Stimulated activated CD8-positive, alpha-beta memory T cell treated with anti-CD3 and anti-CD28 coated beads, Interleukin-15, amount 100 ng/mL, for 4 hours (primary cell): Measurements from ENCODE around the gene IER3.
"Not testable (repeated sequence)": the region's sequence is repeated elsewhere in the genome, so short reads cannot be mapped to it uniquely, and the experiment has no call there.

Experiments used
- DNase-seq, 2 donors: peaks; one replicate each; pipeline ENCODE4 v3.0.0-alpha.2; 2020; ENCODE audit warnings: low read depth in 2 of 2

Gene IER3

GRCh38 chr6:30723843-30724741 lies 20.3 kb downstream of the IER3 start:
- DNase-seq = not testable (repeated sequence)

DNA sequence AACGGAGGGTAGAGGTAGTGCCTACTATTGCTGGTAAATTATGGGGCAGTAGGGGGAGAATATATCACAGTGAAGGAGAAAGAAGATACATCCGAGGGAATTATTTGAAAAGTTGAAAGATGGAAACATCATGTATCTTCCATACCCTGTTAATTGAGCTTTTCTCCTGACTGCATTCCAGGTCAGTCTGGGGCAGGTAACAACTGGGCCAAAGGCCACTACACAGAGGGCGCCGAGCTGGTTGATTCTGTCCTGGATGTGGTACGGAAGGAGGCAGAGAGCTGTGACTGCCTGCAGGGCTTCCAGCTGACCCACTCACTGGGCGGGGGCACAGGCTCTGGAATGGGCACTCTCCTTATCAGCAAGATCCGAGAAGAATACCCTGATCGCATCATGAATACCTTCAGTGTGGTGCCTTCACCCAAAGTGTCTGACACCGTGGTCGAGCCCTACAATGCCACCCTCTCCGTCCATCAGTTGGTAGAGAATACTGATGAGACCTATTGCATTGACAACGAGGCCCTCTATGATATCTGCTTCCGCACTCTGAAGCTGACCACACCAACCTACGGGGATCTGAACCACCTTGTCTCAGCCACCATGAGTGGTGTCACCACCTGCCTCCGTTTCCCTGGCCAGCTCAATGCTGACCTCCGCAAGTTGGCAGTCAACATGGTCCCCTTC lies 21.0 kb downstream of the IER3 start:
- DNase-seq = not testable (repeated sequence)

DNA sequence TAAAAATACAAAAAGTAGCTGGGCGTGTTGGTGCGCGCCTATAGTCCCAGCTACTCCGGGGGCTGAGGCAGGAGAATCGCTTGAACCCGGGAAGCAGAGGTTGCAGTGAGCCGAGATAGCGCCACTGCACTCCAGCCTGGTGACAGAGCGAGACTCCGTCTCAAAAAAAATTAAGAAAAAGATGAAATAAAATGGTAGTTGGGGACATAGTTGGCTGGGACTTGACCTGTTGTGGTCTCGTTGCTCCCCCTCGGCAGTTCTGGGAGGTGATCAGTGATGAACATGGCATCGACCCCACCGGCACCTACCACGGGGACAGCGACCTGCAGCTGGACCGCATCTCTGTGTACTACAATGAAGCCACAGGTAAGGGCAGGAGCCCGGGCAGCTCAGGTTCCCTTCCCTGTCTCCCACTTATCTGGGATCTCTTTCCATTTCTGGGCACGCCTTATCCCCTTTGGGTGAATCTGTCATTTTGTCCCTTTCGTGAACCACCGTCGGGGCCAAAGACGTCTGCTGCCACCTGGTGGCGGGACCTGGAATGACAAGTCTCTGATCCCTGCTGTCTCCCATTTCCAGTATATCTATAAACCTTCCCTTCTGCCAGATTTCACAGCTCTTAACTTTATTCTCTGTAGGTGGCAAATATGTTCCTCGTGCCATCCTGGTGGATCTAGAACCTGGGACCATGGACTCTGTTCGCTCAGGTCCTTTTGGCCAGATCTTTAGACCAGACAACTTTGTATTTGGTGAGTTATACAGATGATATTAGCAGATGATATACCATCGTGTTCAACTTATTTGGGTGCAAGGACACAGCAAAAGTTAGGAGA lies 21.9 kb downstream of the IER3 start:
- peak; percentile 63 to 67 for DNase-seq

DNA sequence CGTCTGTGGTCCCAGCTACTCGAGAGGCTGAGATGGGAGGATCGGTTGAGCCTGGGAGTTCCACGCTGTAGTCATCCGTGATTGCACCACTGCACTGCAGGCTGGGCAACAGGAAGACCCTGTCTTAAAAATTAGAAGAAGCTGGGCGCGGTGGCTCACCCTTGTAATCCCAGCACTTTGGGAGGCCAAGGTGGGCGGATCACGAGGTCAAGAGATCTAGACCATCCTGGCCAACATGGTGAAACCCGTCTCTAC lies 22.4 kb downstream of the IER3 start:
- DNase-seq = not testable (repeated sequence)

DNA sequence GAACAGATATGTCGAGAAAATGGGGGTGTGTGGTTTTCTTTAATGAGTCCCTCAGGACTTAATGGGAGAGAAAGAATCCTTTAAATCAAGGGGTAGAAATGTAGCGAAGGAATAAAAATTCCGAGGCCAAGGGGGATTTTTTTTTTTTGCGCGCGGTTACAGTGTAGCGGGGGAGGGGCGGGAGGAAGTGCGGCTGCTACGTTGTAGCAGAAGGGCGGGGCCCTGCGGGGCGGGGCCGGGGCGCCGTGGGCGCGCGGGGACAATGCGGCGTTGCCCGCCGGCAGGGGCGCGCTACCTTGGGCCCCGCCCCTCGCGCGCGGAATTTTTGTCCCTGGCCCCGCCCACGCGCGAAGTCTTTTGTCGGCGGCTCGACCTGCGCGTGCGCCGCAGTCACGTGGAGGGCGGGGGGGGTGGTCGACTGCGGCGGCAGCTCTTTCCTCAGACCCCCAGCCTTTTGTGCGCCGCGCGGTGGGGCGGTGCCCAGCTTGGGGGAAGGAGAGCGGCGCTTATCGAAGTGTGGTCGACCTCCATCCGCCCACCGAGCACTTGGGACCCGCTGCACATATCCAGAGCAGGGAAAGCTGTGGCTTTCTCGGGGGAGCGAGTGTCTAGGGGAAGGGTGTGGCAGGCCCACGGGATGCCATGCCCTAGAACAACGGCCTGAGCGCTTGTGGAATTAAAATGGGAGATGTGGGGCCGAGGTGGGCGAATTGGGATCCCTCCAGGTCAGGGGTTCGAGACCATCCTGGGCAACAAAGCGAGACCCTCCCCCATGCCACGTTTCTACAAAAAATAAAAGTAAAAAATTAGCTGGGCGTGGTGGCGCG lies 22.9 kb downstream of the IER3 start:
- peak; percentile 89 to 94 for DNase-seq

DNA sequence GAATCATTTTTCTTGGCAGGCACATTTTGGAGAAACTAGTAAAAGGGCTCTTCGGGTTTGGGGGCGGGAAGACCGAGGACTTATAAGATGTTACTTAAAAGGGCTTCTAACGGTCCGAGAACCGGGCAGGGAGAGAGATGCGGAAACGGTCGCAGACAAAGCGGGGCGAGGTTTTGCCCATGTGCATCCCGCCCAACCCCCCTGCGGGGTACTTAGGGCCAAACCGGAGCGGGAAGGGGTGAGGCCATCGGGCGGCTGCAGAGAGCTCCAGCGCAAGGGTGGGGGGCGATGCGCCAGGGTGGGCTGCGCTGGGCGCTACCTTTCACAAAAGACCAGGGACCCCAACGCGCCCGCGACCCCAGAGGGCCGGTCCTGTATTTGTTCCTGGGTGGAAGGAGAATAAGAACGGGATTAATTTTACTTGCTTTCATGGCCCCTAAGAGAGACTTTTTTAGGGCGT lies 23.6 kb downstream of the IER3 start:
- DNase-seq = peak; percentile 41 to 46

DNA sequence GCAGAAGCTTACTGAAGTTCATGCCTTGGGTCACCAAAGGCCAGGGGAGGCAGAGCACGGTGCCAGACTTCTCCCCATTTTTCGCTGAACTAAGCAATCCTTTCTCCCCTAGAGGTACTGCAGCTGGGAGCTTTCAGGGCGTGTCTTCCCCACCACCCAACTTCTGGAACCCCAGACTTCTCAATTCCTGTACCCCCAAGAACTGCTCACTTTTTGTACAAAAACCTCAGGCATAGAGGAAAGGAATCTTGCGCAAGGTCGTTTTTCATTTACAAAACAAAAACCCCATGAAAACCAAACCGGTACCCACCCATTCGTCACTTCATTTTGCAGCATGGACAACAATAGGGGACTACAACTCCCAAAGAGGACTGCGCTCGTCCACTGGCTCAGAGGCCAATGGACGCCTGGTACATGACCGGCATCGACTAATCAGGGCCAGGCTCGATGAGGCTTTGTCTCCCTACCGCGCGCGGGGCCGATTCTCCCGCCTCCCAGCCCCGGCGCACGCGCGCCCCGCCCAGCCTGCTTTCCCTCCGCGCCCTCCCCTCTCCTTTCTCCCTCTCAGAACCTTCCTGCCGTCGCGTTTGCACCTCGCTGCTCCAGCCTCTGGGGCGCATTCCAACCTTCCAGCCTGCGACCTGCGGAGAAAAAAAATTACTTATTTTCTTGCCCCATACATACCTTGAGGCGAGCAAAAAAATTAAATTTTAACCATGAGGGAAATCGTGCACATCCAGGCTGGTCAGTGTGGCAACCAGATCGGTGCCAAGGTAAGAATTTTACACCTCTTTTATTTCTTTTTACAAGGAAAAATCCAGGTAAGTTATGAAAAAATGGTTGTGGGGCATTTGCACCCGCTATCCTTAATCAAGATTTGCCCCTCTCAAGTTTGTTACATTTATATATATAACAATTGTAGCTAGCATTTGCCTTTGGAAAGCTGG lies 24.3 kb downstream of the IER3 start, which contains the start of gene TUBB:
TUBB (plus strand) TSS at position 562 of the 947 bp plus-strand sequence; CDS start at position 717, 155 bp downstream.
- DNase-seq = peak; percentile 89

GRCh38 chr6:30719356-30719755 lies 25.0 kb downstream of the IER3 start:
- no peak for DNase-seq

DNA sequence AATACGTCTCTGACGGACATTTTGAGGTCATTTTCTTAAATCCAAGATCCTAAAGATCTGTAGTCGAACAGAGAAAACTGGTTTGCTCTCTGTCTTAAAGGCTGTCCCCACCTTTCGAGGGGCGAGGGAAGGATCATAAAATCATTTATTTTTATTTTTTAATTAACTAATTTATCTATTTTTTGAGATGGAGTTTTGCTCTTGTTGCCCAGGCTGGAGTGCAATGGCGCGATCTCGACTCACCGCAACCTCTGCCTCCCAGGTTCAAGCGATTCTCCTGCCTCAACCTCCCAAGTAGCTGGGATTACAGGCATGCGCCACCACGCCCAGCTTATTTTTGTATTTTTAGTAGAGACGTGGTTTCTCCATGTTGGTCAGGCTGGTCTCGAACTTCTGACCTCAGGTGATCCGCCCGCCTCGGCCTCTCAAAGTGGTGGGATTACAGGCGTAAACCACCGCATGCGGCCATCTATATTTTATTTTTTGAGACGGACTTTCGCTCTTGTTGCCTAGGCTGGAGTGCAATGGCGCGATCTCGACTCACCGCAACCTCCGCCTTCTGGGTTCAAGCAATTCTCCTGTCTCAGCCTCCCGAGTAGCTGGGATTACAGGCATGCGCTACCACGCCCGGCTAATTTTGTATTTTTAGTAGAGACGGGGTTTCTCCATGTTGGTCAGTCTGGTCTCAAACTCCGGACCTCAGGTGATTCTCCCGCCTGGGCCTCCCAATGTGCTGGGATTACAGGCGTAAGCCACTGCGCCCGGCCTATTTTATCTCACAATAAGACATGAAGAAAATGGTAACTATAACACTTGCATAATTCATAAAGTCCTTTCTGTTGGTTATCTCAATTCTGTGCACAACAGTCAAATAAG lies 26.3 kb downstream of the IER3 start:
- not testable (repeated sequence) for DNase-seq

DNA sequence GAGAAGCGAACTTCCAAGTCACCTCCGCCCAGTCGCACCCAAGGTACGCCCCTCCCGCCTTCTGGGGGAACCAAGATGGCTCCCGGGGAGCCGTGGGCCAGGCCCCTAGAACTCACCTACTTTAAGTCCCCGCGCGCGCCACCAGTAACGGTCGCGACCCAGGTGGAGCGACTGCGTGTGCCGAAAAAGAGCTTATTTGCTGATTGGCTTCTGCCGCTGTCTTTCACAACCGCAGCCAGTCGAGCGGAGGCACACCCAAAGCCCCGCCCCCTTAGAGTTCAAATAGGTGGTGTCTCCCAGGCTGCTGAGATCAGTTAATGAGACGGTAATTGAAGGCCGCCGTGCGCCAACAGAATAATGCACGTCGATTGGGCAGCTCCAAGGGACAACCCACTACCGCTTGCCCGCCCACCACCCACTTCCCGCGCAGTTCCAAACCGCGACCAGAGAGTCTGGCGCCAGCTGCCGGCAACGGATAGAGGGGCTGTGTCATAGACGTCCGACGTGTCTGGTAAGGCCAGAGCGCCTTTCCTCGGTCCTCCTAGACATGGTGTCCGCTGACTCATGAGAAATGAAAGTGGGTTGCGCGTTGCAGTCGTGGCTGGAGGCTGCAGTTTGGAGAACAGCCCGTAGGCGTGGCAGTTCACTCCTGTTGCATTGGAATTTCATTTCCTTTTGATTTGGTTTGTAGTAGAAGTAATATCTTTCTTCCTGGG lies 27.1 kb downstream of the IER3 start, which contains the start of gene MDC1:
MDC1 (minus strand) TSS at position 153 of the 716 bp plus-strand sequence. CDS start 2,106 bp downstream, outside the sequence.
- DNase-seq = peak; percentile 99

- no peak for DNase-seq
Observed at GRCh38 chr6:30716879-30717128, 27.5 kb downstream of the IER3 start.

DNA sequence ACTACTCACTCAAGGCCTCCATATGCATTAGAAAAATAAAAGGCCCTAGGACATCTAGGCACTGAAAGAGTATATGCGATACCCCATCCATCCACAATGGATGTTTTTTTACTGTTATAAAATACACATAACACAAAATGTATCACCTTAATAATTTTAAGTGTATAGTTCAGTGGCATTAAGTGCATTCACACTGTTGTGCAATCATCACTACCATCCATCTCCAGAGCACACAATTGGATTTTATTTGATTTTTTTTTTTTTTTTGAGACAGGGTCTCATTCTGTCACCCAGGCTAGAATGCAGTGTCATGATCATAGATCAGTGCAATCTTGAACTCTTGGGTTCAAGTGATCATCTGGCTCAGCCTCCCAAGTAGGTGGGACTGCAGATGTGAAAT lies 30.1 kb downstream of the IER3 start:
- no peak for DNase-seq

GRCh38 chr6:30712441-30712945 lies 31.9 kb downstream of the IER3 start:
- DNase-seq = no peak

DNA sequence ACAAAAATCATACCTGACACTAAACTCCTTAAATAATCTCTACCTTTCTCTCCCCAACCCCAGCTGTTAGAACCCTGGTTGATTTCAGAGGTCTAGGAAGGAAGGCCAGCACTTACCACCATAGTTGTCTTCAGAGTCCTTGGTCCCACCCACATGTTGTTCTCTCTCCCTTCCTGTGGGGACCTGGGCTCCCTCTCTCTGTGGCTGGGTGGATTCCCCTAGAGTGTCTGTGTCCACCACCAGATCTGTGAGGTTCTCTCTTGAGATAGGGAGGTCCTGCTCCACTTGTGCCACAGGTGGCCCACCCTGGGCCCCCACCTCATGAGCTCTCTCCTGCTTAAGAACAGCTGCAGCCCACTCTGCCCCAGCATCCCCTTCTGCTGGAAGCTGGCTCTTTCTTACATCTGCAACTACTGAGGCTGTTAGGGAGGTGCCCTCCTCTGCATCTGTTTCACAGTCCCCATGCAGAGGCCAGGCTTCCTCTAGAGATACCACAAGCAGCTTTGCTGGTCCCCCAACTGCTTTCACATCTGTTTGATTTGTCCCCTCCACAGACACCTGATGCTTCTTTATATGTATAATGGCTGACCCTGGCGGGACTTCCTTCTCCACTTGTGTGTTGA lies 32.5 kb downstream of the IER3 start:
- no peak for DNase-seq

DNA sequence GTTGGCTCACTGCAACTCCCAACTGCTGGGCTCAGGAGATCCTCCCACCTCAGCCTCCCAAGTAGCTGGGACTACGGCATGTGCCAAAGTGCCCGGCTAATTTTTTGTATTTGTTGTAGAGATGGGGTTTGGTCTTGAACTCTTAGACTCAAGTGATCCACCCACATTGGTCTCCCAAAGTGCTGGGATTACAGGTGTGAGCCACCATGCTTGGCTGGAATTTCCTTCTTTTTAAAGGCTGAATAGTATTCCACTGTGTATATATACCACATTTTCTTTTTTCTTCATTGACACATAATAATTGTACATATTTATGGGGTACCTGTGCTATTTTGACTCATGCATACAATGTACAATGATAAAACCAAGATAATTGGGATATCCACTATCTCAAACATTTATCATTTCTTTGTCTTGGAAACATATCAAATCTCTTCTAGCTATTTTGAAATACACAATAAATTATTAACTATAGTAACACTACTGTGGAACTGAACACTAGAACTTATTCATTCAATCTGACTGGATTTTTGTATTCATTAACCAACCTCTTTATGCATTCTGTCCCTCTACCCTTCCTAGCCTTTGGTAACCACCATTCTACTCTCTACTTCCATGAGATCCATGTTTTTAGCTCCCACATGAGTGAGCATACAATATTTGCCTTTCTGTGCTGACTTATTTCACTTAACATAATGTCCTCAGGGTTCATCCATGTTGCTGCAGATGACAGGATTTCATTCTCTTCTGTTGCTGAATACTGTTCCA lies 35.1 kb downstream of the IER3 start:
- DNase-seq = no peak

DNA sequence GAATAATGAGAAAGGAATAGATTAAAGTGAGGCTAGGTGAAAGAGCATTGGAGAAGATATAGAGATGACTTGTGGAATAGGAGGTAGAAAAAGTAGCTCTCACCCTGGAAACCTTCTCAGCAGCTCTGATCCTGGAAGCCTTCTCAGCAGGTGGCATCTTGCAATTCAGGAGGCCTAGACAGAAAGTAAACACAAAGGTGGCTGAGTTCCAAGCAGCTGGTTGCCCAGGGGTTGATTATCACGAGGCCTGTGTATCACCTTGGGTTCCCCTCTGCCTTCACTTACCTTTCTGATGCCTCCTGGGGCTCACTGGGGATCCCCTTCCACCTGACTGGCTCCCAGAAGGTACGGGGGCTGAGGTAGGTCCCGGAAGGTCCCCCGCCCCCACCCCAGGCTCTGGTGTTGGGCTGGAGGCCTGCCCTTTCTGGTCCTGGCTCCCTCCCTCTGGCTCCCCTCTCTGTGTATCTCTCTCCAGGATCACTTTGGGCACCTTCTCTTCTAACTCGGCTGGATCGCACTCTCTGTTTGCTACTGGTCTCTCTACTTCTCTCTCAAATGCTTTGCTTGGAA lies 37.0 kb downstream of the IER3 start:
- no peak for DNase-seq

GRCh38 chr6:30705620-30706019 lies 38.7 kb downstream of the IER3 start:
- no peak for DNase-seq
